OCI-LY3 (cell line): ENCODE measurements around the gene MROH2B.

Experiments
- H2AFZ ChIP-seq: fragments of 200-600, 300-600 bp; shearing (Covaris generic); 2 replicates; pipeline ENCODE4 v1.6.0; 2014; ENCODE audit warnings: antibody characterized with exemption, low read depth, low read length
- H3K27ac ChIP-seq: fragments of 200-600, 300-600 bp; sonication (generic); 2 replicates; pipeline ENCODE4 v1.5.1; 2014; ENCODE audit warnings: mild to moderate bottlenecking, low read length, moderate library complexity, mixed read lengths
- H3K27me3 ChIP-seq: fragments of 200-600, 300-600 bp; sonication (generic); 2 replicates; pipeline ENCODE4 v1.6.1; 2014; ENCODE audit warnings: low read depth, low read length, mixed read lengths
- H3K36me3 ChIP-seq: fragments of 200-600, 300-600 bp; sonication (generic); replicated peaks from 2 replicates; pipeline ENCODE3; 2014; ENCODE audit warnings: low read depth, low read length, mixed read lengths
- H3K4me1 ChIP-seq: fragments of 300-600, 200-600 bp; sonication (generic); 2 replicates; pipeline ENCODE4 v1.6.1; 2014; ENCODE audit warnings: low read length, mixed read lengths
- H3K4me2 ChIP-seq: fragments of 200-600, 300-600 bp; sonication (generic); 2 replicates; pipeline ENCODE4 v1.6.1; 2014; ENCODE audit warnings: low read length, mixed read lengths
- H3K4me3 ChIP-seq: fragments of 300-600, 200-600 bp; sonication (generic); 2 replicates; pipeline ENCODE4 v1.5.1; 2014; ENCODE audit warnings: antibody characterized with exemption, mild to moderate bottlenecking, low read length, moderate library complexity
- H3K79me2 ChIP-seq: fragments of 300-600, 200-600 bp; shearing (Covaris generic); 2 replicates; pipeline ENCODE4 v1.6.1; 2014; ENCODE audit warnings: mild to moderate bottlenecking, low read length, mixed read lengths
- H3K9ac ChIP-seq: fragments of 300-600, 200-600 bp; shearing (Covaris generic); 2 replicates; pipeline ENCODE4 v1.6.0; 2014; ENCODE audit warnings: mild to moderate bottlenecking, low read length, moderate library complexity
- H3K9me3 ChIP-seq: fragments of 200-600, 300-600 bp; shearing (Covaris generic); 2 replicates; pipeline ENCODE4 v1.6.1; 2014; ENCODE audit warnings: low read length, mixed read lengths; ENCODE audit not compliant: insufficient read depth
- H4K20me1 ChIP-seq: fragments of 200-600, 300-600 bp; sonication (generic); 2 replicates; pipeline ENCODE4 v1.6.1; 2016; ENCODE audit warnings: low read length, mixed read lengths; ENCODE audit not compliant: insufficient read depth
- CTCF ChIP-seq: fragments of 200-600, 300-600 bp; sonication (generic); IDR thresholded peaks from 2 replicates; pipeline ENCODE4 v1.5.1; 2014; ENCODE audit warnings: antibody characterized with exemption, low read length, low read depth
- EZH2phosphoT487 ChIP-seq: fragments of 200-600 bp; shearing (Covaris generic); IDR thresholded peaks from 2 replicates; pipeline ENCODE4 v1.6.1; 2018; ENCODE audit warnings: antibody characterized with exemption, mixed run types, low read depth

MROH2B gene

GRCh38 chr5:41004931-41005330 lies 66.2 kb downstream of the MROH2B start:
- H3K79me2 ChIP-seq = no peaks in the 10 kb centered on the region
- no peaks in the 10 kb centered on the region for H3K36me3 ChIP-seq
- no peaks in the 10 kb centered on the region for H4K20me1 ChIP-seq
- no peak overlapping the region for H3K4me2 ChIP-seq
- H3K27me3 ChIP-seq = no peaks in the 10 kb centered on the region
- no peaks in the 10 kb centered on the region for H3K9me3 ChIP-seq
- no peak for TF ChIP-seq CTCF
- no peak for TF ChIP-seq EZH2phosphoT487
- H3K4me3 ChIP-seq = no peak overlapping the region
- H3K9ac ChIP-seq = no peak overlapping the region
- no peak overlapping the region for H3K27ac ChIP-seq
- peaks cover 3% of the 10 kb centered on the region; the same call in 1 of the 2 replicates for H3K4me1 ChIP-seq
- no peak overlapping the region for H2AFZ ChIP-seq

GRCh38 chr5:41003670-41004376 lies 67.3 kb downstream of the MROH2B start:
- Histone ChIP-seq H4K20me1 (no peaks in the 10 kb centered on the region), H3K79me2 (no peaks in the 10 kb centered on the region), H3K36me3 (no peaks in the 10 kb centered on the region), H3K9ac (no peak overlapping the region), H3K4me2 (no peak overlapping the region), H3K4me3 (no peak overlapping the region), H2AFZ (no peak overlapping the region), H3K9me3 (no peaks in the 10 kb centered on the region), H3K27me3 (no peaks in the 10 kb centered on the region), H3K4me1 (no peaks in the 10 kb centered on the region), H3K27ac (no peak overlapping the region)
- TF ChIP-seq EZH2phosphoT487 (no peak), CTCF (no peak)

DNA sequence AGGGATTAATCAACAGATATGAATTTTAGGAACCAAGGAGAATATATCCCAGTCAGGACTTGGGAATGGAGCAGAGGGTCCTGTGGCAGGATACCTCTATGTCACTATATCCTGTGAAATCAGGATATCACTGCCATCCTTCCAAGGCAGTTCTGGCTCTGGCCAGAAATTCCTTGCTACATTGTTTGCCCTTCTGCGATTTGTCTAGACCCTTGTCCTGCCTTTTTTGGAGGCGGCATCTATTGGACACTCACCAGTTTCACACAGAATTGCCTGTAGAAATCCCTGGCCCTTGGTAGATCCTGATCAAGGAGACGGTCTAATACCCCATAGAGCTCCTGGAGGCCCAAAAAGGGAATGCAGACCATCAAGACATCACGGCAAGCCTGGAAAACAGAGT lies 71.2 kb downstream of the MROH2B start:
- TF ChIP-seq CTCF = no peak
- no peak for TF ChIP-seq EZH2phosphoT487
- Histone ChIP-seq H3K79me2 (no peaks in the 10 kb centered on the region), H3K4me3 (no peak overlapping the region), H3K27me3 (no peaks in the 10 kb centered on the region), H3K9ac (no peak overlapping the region), H3K27ac (no peak overlapping the region), H3K9me3 (no peaks in the 10 kb centered on the region), H3K4me2 (no peak overlapping the region), H3K36me3 (no peaks in the 10 kb centered on the region), H3K4me1 (no peaks in the 10 kb centered on the region), H2AFZ (no peak overlapping the region), H4K20me1 (no peaks in the 10 kb centered on the region)

GRCh38 chr5:40999142-40999541 lies 72.0 kb downstream of the MROH2B start:
- H3K36me3 ChIP-seq = no peaks in the 10 kb centered on the region
- H3K9ac ChIP-seq = no peak overlapping the region
- no peaks in the 10 kb centered on the region for H3K4me1 ChIP-seq
- no peaks in the 10 kb centered on the region for H4K20me1 ChIP-seq
- TF ChIP-seq CTCF (no peak), EZH2phosphoT487 (no peak)
- no peak overlapping the region for H2AFZ ChIP-seq
- no peak overlapping the region for H3K4me3 ChIP-seq
- no peaks in the 10 kb centered on the region for H3K9me3 ChIP-seq
- no peak overlapping the region for H3K4me2 ChIP-seq
- H3K27me3 ChIP-seq = no peaks in the 10 kb centered on the region
- H3K79me2 ChIP-seq = no peaks in the 10 kb centered on the region
- H3K27ac ChIP-seq = no peak overlapping the region
